ENCODE measurements around the gene MTHFD2L.
"Not testable (repeated sequence)": the region's sequence is repeated elsewhere in the genome, so short reads cannot be mapped to it uniquely, and the experiment has no call there.

Gene MTHFD2L

GRCh38 chr4:74205559-74205958, 47.6 kb downstream of the MTHFD2L start:
- H3K4me3 ChIP-seq (ENCODE audit: low read length): peak overlapping the region; percentile 47; the same call in 1 of the 2 replicates
- H3K4me1 ChIP-seq (ENCODE audit: low read length): peaks cover 40% of the 10 kb centered on the region
- no peak for DNase-seq
- no peak for TF ChIP-seq EZH2phosphoT487 (IDR thresholded peaks at IDR 0.05; ENCODE audit: low read length)
- TF ChIP-seq CTCF (IDR thresholded peaks at IDR 0.05; ENCODE audit: low read length): no peak
- TF ChIP-seq EZH2 (optimal IDR thresholded peaks at IDR 0.05; ENCODE audit: low read depth, low read length): no peak
- peak overlapping the region; percentile 96 for H3K4me2 ChIP-seq (ENCODE audit: low read depth, low read length)
- H3K36me3 ChIP-seq (replicated peaks; ENCODE audit: insufficient read depth, low read length): no peaks in the 10 kb centered on the region
- no peak overlapping the region; the same call in 1 of the 2 replicates for H3K9ac ChIP-seq (ENCODE audit: low read length)
- H3K9me3 ChIP-seq (replicated peaks; ENCODE audit: insufficient read depth, low read length): no peaks in the 10 kb centered on the region
- peak overlapping the region; percentile 88; the same call in 1 of the 2 replicates for H3K27ac ChIP-seq (ENCODE audit: low read length)
- H2AFZ ChIP-seq (ENCODE audit: low read length): peak overlapping the region; percentile 74
- H4K20me1 ChIP-seq (ENCODE audit: insufficient read depth, low read length): no peaks in the 10 kb centered on the region
- peaks cover 29% of the 10 kb centered on the region for H3F3A ChIP-seq (ENCODE audit: insufficient read depth, low read length)
- H3K79me2 ChIP-seq (ENCODE audit: low read length): no peaks in the 10 kb centered on the region
- H3K9me2 ChIP-seq (replicated peaks; ENCODE audit: insufficient read depth, low read length): no peaks in the 10 kb centered on the region
- H3K27me3 ChIP-seq (replicated peaks; ENCODE audit: insufficient read depth, low read length): no peaks in the 10 kb centered on the region

GRCh38 chr4:74206088-74206825, 48.3 kb downstream of the MTHFD2L start:
- Histone ChIP-seq H4K20me1 (ENCODE audit: insufficient read depth, low read length) (no peaks in the 10 kb centered on the region), H3K9me2 (replicated peaks; ENCODE audit: insufficient read depth, low read length) (no peaks in the 10 kb centered on the region), H3K4me2 (ENCODE audit: low read depth, low read length) (peak overlapping the region; percentile 96), H3K9me3 (replicated peaks; ENCODE audit: insufficient read depth, low read length) (no peaks in the 10 kb centered on the region), H2AFZ (ENCODE audit: low read length) (peak overlapping the region; percentile 74), H3K9ac (ENCODE audit: low read length) (peak overlapping the region; percentile 53), H3F3A (ENCODE audit: insufficient read depth, low read length) (peaks cover 29% of the 10 kb centered on the region), H3K36me3 (replicated peaks; ENCODE audit: insufficient read depth, low read length) (no peaks in the 10 kb centered on the region), H3K4me1 (ENCODE audit: low read length) (peaks cover 40% of the 10 kb centered on the region), H3K79me2 (ENCODE audit: low read length) (no peaks in the 10 kb centered on the region), H3K4me3 (ENCODE audit: low read length) (peak overlapping the region; percentile 47), H3K27ac (ENCODE audit: low read length) (peak overlapping the region; percentile 88), H3K27me3 (replicated peaks; ENCODE audit: insufficient read depth, low read length) (no peaks in the 10 kb centered on the region)
- TF ChIP-seq EZH2 (optimal IDR thresholded peaks at IDR 0.05; ENCODE audit: low read depth, low read length) (no peak), EZH2phosphoT487 (IDR thresholded peaks at IDR 0.05; ENCODE audit: low read length) (no peak), CTCF (IDR thresholded peaks at IDR 0.05; ENCODE audit: low read length) (no peak)
- peak; percentile 67 for DNase-seq

- DNase-seq; H3K9me3 ChIP-seq (replicated peaks; ENCODE audit: insufficient read depth, low read length); H3K4me2 ChIP-seq (ENCODE audit: low read depth, low read length); H3K9ac ChIP-seq (ENCODE audit: low read length); H3K79me2 ChIP-seq (ENCODE audit: low read length); H3K4me3 ChIP-seq (ENCODE audit: low read length); H3F3A ChIP-seq (ENCODE audit: insufficient read depth, low read length); H3K36me3 ChIP-seq (replicated peaks; ENCODE audit: insufficient read depth, low read length); H3K27ac ChIP-seq (ENCODE audit: low read length); H3K9me2 ChIP-seq (replicated peaks; ENCODE audit: insufficient read depth, low read length); H4K20me1 ChIP-seq (ENCODE audit: insufficient read depth, low read length); H3K27me3 ChIP-seq (replicated peaks; ENCODE audit: insufficient read depth, low read length): not testable (repeated sequence)
- H3K4me1 ChIP-seq (ENCODE audit: low read length): peaks cover 15% of the 10 kb centered on the region
- peak overlapping the region; percentile 25; the same call in 1 of the 2 replicates for H2AFZ ChIP-seq (ENCODE audit: low read length)
These were observed 56.7 kb downstream of the MTHFD2L start for GRCh38 chr4:74214457-74215159.

GRCh38 chr4:74215236-74215635, 57.3 kb downstream of the MTHFD2L start:
- H3K9ac ChIP-seq (ENCODE audit: low read length); DNase-seq: not testable (repeated sequence)
- peak overlapping the region; percentile 25; the same call in 1 of the 2 replicates for H2AFZ ChIP-seq (ENCODE audit: low read length)

More at GRCh38 chr4:74215236-74215635, 57.3 kb downstream of the MTHFD2L start:
- not testable (repeated sequence) for H4K20me1 ChIP-seq (ENCODE audit: insufficient read depth, low read length); H3K9me3 ChIP-seq (replicated peaks; ENCODE audit: insufficient read depth, low read length); H3K9me2 ChIP-seq (replicated peaks; ENCODE audit: insufficient read depth, low read length); H3K4me2 ChIP-seq (ENCODE audit: low read depth, low read length); H3F3A ChIP-seq (ENCODE audit: insufficient read depth, low read length); H3K4me3 ChIP-seq (ENCODE audit: low read length); H3K27ac ChIP-seq (ENCODE audit: low read length); H3K79me2 ChIP-seq (ENCODE audit: low read length); H3K27me3 ChIP-seq (replicated peaks; ENCODE audit: insufficient read depth, low read length); H3K36me3 ChIP-seq (replicated peaks; ENCODE audit: insufficient read depth, low read length)
- H3K4me1 ChIP-seq (ENCODE audit: low read length): peaks cover 15% of the 10 kb centered on the region

Measured in MM.1S (cell line).